Frontal cortex (tissue), 4 donors: ENCODE data around the gene COPS7A. TPM values are rescaled to one million over a fixed set of nuclear protein-coding genes. Genes with fewer than 3 reads are reported as not detected.

ENCODE experiments used
- DNase-seq, 2 donors: peaks; one replicate each; pipeline ENCODE4 v3.0.0; 2012; ENCODE audit warnings: low spot score in 2 of 2
- FAIRE-seq: peaks from 2 replicates; lab custom pipeline; 2012; peaks lifted over from hg19 to GRCh38; lab: Jason Lieb, UNC
- total RNA-seq: library from RNA; depleted of rRNA; stranded (reverse); fragments of >200 nt; gene quantifications from one replicate; pipeline ENCODE4 v1.2.3, GENCODE V29; 2014
- donor health status: control.
- donor health status: control.
- donor health status: control.

COPS7A gene
- total RNA-seq, 1 donor from 2014 or later = 24.5 TPM

- FAIRE-seq (no peak), DNase-seq (peak; percentile 82)
Measured at GRCh38 chr12:6766651-6767349, 43.0 kb downstream of the COPS7A start.

GRCh38 chr12:6767353-6768319, 43.8 kb downstream of the COPS7A start:
- no peak for FAIRE-seq

GRCh38 chr12:6768437-6768914, 44.6 kb downstream of the COPS7A start:
- no peak for FAIRE-seq
- DNase-seq = no peak

More at GRCh38 chr12:6767353-6768319, 43.8 kb downstream of the COPS7A start:
- DNase-seq = no peak

- FAIRE-seq = no peak
- no peak for DNase-seq
Measured at GRCh38 chr12:6768990-6769389, 45.1 kb downstream of the COPS7A start.

- DNase-seq (no peak), FAIRE-seq (no peak)
Measured at GRCh38 chr12:6769666-6770065, 45.8 kb downstream of the COPS7A start.

GRCh38 chr12:6770094-6770493, 46.2 kb downstream of the COPS7A start:
- FAIRE-seq (no peak), DNase-seq (no peak)

- FAIRE-seq = no peak
- DNase-seq = no peak
Measured at GRCh38 chr12:6770600-6770999, 46.8 kb downstream of the COPS7A start.

- peak in 1 of 2 donors; percentile 45 for DNase-seq
- no peak for FAIRE-seq
Measured at GRCh38 chr12:6771091-6771495, 47.2 kb downstream of the COPS7A start.

- no peak for FAIRE-seq
- DNase-seq = peak in 1 of 2 donors; percentile 24
Measured at GRCh38 chr12:6771509-6772330, 47.9 kb downstream of the COPS7A start.

GRCh38 chr12:6772331-6772695, 48.5 kb downstream of the COPS7A start, which contains the start of gene LAG3:
Gene LAG3, plus strand, starts transcription at chr12:6772520. Its CDS starts 333 bp downstream, at chr12:6772853.
- DNase-seq = peak in 1 of 2 donors; percentile 39
- FAIRE-seq = no peak

- peak in 1 of 2 donors; percentile 45 for DNase-seq
- no peak for FAIRE-seq
Measured at GRCh38 chr12:6772726-6773589, 49.1 kb downstream of the COPS7A start.

- FAIRE-seq = no peak
Measured at GRCh38 chr12:6773590-6774351, 49.9 kb downstream of the COPS7A start.

GRCh38 chr12:6774499-6775062, 50.7 kb downstream of the COPS7A start:
- no peak for DNase-seq
- no peak for FAIRE-seq

More at GRCh38 chr12:6773590-6774351, 49.9 kb downstream of the COPS7A start:
- DNase-seq = no peak

- DNase-seq (no peak), FAIRE-seq (no peak)
Measured at GRCh38 chr12:6775185-6776174, 51.6 kb downstream of the COPS7A start.

GRCh38 chr12:6777386-6777785, 53.5 kb downstream of the COPS7A start:
- FAIRE-seq (no peak), DNase-seq (no peak)

- FAIRE-seq = no peak
- no peak for DNase-seq
Measured at GRCh38 chr12:6778217-6778573, 54.3 kb downstream of the COPS7A start.
